Measurements from ENCODE around the gene JARID2. TPM values are rescaled to one million over a fixed set of nuclear protein-coding genes. Genes with fewer than 3 reads are reported as not detected.

Gene JARID2
- total and polyA plus RNA-seq, 4 donors = 1.4 to 12.3 (median 3.4) TPM

DNA sequence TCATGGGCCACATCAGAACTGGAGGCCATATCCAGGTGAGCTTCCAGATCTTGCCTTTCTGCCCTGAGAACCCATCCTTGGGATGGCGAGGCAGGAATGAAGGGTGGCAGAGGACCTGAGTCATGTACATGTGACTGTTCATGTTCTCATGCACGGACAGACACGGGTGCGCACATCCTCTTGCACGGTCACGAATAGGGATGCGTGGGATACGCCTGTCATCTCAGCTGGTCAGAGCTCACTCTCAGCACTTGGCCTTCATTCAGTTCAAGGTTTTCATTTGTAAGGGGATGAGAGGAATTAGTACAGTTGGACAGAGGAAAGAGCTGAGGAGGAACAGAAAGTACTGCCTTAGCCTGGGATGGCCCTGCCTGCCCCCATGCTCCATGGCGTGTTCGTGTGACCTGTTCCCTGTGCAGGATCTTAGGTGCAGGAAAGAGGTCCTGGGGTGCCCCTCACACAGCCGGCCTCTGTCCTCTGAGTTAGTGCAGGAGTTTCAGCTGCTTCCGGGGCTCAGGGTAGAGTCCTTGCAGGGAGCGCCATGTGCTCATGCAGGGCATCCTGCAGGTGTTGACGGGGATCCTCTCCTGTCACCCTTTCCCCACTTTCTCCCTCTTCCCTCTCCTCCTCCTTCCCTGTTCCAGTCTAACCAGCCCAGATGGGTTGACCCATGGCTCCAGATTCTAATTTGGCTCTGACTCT is 243.5 kb downstream of the JARID2 start:
- peak; percentile 30 for DNase-seq (ENCODE audit: low spot score)
- H3K9ac ChIP-seq (ENCODE audit: low read depth in 1 of 2, low read length in 2 of 2) = no peak overlapping the region
- H3K4me1 ChIP-seq (ENCODE audit: control insufficient read depth in 4 of 4, insufficient read depth in 4 of 4, low read length in 3 of 4) = no peaks in the 10 kb centered on the region
- no peaks in the 10 kb centered on the region for H3K9me3 ChIP-seq (ENCODE audit: control insufficient read depth in 4 of 4, low read length in 3 of 4)
- WGBS = 92% methylated on average over 14 of the region's 14 CpGs
- no peaks in the 10 kb centered on the region for H3K27me3 ChIP-seq (ENCODE audit: control insufficient read depth in 4 of 4, insufficient read depth in 4 of 4, low read length in 3 of 4)
- H3K27ac ChIP-seq (ENCODE audit: low read depth in 1 of 2, low read length in 2 of 2) = no peak overlapping the region
- TF ChIP-seq YY1 (IDR thresholded peaks at IDR 0.05) (no peak), RAD21 (IDR thresholded peaks at IDR 0.05) (no peak), HNF4G (IDR thresholded peaks at IDR 0.05) (no peak), GABPA (IDR thresholded peaks at IDR 0.05 in 1 of 2, conservative IDR thresholded peaks at IDR 0.05 in 1 of 2) (no peak), MAX (IDR thresholded peaks at IDR 0.05) (no peak), FOXA1 (IDR thresholded peaks at IDR 0.05) (no peak), NR2F2 (IDR thresholded peaks at IDR 0.05) (no peak), RXRA (IDR thresholded peaks at IDR 0.05) (no peak), SP1 (IDR thresholded peaks at IDR 0.05) (no peak), ATF3 (IDR thresholded peaks at IDR 0.05) (no peak), JUND (IDR thresholded peaks at IDR 0.05) (no peak), ZBTB33 (IDR thresholded peaks at IDR 0.05) (no peak), EGR1 (IDR thresholded peaks at IDR 0.05; ENCODE audit: low read depth in 2 of 2) (no peak), HNF4A (conservative IDR thresholded peaks at IDR 0.05) (no peak), FOXA2 (IDR thresholded peaks at IDR 0.05) (no peak), TAF1 (conservative IDR thresholded peaks at IDR 0.05) (no peak)
- TF ChIP-seq, protein P1, sequence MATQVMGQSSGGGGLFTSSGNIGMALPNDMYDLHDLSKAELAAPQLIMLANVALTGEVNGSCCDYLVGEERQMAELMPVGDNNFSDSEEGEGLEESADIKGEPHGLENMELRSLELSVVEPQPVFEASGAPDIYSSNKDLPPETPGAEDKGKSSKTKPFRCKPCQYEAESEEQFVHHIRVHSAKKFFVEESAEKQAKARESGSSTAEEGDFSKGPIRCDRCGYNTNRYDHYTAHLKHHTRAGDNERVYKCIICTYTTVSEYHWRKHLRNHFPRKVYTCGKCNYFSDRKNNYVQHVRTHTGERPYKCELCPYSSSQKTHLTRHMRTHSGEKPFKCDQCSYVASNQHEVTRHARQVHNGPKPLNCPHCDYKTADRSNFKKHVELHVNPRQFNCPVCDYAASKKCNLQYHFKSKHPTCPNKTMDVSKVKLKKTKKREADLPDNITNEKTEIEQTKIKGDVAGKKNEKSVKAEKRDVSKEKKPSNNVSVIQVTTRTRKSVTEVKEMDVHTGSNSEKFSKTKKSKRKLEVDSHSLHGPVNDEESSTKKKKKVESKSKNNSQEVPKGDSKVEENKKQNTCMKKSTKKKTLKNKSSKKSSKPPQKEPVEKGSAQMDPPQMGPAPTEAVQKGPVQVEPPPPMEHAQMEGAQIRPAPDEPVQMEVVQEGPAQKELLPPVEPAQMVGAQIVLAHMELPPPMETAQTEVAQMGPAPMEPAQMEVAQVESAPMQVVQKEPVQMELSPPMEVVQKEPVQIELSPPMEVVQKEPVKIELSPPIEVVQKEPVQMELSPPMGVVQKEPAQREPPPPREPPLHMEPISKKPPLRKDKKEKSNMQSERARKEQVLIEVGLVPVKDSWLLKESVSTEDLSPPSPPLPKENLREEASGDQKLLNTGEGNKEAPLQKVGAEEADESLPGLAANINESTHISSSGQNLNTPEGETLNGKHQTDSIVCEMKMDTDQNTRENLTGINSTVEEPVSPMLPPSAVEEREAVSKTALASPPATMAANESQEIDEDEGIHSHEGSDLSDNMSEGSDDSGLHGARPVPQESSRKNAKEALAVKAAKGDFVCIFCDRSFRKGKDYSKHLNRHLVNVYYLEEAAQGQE (IDR thresholded peaks at IDR 0.05) = no peak
- TF ChIP-seq, protein P2, sequence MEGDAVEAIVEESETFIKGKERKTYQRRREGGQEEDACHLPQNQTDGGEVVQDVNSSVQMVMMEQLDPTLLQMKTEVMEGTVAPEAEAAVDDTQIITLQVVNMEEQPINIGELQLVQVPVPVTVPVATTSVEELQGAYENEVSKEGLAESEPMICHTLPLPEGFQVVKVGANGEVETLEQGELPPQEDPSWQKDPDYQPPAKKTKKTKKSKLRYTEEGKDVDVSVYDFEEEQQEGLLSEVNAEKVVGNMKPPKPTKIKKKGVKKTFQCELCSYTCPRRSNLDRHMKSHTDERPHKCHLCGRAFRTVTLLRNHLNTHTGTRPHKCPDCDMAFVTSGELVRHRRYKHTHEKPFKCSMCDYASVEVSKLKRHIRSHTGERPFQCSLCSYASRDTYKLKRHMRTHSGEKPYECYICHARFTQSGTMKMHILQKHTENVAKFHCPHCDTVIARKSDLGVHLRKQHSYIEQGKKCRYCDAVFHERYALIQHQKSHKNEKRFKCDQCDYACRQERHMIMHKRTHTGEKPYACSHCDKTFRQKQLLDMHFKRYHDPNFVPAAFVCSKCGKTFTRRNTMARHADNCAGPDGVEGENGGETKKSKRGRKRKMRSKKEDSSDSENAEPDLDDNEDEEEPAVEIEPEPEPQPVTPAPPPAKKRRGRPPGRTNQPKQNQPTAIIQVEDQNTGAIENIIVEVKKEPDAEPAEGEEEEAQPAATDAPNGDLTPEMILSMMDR (IDR thresholded peaks at IDR 0.05; ENCODE audit: low read depth, low read length, missing input control) = no peak
- no peak overlapping the region for H3K4me3 ChIP-seq (ENCODE audit: low read depth in 1 of 3, low read length in 3 of 3)
- H3K36me3 ChIP-seq (ENCODE audit: control insufficient read depth in 4 of 4, insufficient read depth in 3 of 4, low read depth in 1 of 4, low read length in 3 of 4) = peaks cover 0 to 18% (median 4%) of the 10 kb centered on the region in 4 donors

Data from liver (tissue), 9 donors.